Left forelimb (tissue), 1 donor: Measurements from ENCODE around the gene PIK3C3.

Source experiments
- DNase-seq: peaks from one replicate; pipeline ENCODE4 v3.0.0-alpha.2; 2018; ENCODE audit warnings: low spot score

The PIK3C3 gene

DNA sequence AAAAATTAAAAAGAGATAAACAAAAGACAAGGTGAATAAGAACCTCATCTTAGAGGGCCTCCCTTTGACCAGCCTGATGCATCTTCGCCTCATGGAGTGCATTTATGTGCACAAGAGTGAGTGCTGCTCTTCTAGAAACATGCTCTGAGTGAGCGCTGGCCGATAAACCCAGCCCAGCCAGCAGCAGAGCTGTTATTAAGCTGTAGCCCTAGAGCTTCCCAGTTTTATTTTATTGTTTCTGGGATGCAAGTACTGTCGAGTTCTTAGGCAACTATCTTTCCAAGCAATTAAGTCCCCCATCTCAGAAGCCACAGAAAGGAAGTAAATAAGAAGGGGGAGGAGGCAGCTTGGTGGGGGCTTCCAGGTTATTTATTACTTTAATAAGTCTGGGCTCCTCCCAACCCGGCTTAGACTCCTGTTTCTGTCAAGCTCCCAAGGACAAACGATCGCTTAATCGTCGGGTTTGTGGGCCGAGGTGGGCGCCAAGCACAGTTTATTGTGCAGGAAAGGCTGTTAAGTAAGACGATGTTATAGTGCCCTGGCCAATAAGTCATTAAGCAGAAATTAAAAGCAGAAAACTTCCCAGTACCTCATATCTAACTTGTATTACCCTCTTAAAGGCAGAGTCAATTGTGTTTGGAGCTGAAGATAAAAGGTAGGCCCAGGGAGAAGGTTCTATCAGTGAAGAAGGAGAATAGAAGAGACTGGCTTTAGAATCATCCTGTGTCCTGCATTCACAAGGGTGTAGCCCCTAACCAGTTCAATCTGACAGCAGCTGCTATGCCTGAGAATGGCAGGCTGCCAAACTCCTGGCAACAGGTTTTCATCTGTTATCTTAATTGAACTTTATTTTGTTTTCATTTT is 176.3 kb downstream of the PIK3C3 start:
- DNase-seq = no peak

GRCh38 chr18:42131930-42132244 is 176.9 kb downstream of the PIK3C3 start:
- no peak for DNase-seq
